ENCODE data around the gene ASF1B. TPM values are rescaled to one million over a fixed set of nuclear protein-coding genes. Genes with fewer than 3 reads are reported as not detected.

The ASF1B gene
- total RNA-seq, 1 donor from 2014 or later: 16.4 TPM

DNA sequence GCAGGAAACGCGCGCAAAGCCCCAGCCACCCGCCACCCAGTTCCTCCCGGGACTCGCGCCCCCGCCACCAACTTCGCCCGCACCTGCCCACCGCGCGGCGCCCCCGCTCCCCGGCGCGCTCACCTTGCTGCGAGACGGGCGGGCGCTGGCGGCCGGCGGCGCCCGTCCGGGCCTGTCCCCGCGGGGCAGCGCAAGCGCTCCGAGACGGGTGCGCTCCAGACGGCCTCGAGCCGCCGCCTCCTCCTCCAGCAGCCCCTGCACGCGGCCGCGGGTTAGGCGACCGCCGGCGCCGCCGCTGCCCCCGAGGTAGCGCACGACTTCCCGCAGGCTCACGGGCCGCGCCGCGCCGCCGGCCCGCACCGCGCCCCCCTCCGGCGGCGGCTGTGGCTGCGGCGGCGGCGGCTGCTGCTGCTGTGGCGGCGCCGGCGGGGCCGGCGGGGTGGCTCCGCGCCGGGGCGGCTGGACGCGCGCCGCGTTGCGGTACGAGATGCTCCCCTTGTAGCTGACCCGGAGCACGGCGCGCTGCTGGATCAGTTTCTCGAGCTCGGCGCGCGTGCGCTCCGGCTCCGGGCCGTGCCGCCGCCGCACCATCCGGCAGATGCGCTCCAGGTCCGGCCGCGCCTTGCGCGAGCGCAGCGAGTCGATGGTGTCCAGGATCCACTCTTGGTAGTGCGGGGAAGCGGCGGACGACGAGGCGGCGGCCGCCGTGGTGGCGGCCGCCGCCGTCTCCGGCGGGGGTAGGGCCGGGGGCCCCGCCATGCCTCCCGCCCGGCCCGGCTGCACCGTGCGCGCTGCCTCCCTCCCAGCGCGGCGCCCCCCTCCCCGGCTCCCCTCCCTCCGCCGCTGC lies 46.5 kb downstream of the ASF1B start:
- peaks cover 49% of the 10 kb centered on the region for H3K27me3 ChIP-seq
- Mint-ChIP-seq H3K27me3 (ENCODE audit: insufficient read depth, low read depth) (peaks cover 9% of the 10 kb centered on the region), H3K27ac (no peak overlapping the region), H3K4me3 (peak overlapping the region; percentile 86), H3K9me3 (peaks cover 17% of the 10 kb centered on the region), H3K36me3 (peaks cover 27% of the 10 kb centered on the region), H3K4me1 (peaks cover 16% of the 10 kb centered on the region)
- peaks cover 20% of the 10 kb centered on the region for H4K20me1 ChIP-seq (ENCODE audit: low read depth)
- H3K9me3 ChIP-seq (ENCODE audit: low read depth): peaks cover 7% of the 10 kb centered on the region
- peak overlapping the region; percentile 72 for H3K4me2 ChIP-seq
- H3K4me3 ChIP-seq: peak overlapping the region; percentile 70
- H3K27ac ChIP-seq: no peak overlapping the region
- H3F3A ChIP-seq (ENCODE audit: low read depth): peaks cover 60% of the 10 kb centered on the region
- no peak overlapping the region for H2AFZ ChIP-seq (replicated peaks)
- H3K9ac ChIP-seq: no peak overlapping the region
- peak; percentile 90 for DNase-seq (ENCODE audit: low spot score)
- TF ChIP-seq, protein P1, sequence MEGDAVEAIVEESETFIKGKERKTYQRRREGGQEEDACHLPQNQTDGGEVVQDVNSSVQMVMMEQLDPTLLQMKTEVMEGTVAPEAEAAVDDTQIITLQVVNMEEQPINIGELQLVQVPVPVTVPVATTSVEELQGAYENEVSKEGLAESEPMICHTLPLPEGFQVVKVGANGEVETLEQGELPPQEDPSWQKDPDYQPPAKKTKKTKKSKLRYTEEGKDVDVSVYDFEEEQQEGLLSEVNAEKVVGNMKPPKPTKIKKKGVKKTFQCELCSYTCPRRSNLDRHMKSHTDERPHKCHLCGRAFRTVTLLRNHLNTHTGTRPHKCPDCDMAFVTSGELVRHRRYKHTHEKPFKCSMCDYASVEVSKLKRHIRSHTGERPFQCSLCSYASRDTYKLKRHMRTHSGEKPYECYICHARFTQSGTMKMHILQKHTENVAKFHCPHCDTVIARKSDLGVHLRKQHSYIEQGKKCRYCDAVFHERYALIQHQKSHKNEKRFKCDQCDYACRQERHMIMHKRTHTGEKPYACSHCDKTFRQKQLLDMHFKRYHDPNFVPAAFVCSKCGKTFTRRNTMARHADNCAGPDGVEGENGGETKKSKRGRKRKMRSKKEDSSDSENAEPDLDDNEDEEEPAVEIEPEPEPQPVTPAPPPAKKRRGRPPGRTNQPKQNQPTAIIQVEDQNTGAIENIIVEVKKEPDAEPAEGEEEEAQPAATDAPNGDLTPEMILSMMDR (IDR thresholded peaks at IDR 0.05): no peak
- TF ChIP-seq EZH2phosphoT487 (IDR thresholded peaks at IDR 0.05) (no peak), EZH2 (IDR thresholded peaks at IDR 0.05) (no peak)
- peaks cover 15% of the 10 kb centered on the region for H3K4me1 ChIP-seq
- H3K79me2 ChIP-seq (ENCODE audit: low read depth): no peaks in the 10 kb centered on the region
- H3K36me3 ChIP-seq: no peaks in the 10 kb centered on the region

DNA sequence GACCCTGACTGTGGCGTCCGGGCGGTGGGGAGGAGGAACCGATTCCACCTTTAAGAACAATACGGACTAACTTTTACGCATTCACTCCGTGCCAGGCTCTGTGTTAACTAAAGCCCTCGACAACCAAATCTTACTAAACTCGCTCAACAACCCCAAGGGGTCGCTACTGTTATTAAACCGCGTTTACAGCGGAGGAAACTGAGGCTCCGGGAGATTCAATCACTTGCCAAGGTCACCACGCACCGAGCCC lies 47.1 kb downstream of the ASF1B start:
- no peak overlapping the region for H3K27ac ChIP-seq

DNA sequence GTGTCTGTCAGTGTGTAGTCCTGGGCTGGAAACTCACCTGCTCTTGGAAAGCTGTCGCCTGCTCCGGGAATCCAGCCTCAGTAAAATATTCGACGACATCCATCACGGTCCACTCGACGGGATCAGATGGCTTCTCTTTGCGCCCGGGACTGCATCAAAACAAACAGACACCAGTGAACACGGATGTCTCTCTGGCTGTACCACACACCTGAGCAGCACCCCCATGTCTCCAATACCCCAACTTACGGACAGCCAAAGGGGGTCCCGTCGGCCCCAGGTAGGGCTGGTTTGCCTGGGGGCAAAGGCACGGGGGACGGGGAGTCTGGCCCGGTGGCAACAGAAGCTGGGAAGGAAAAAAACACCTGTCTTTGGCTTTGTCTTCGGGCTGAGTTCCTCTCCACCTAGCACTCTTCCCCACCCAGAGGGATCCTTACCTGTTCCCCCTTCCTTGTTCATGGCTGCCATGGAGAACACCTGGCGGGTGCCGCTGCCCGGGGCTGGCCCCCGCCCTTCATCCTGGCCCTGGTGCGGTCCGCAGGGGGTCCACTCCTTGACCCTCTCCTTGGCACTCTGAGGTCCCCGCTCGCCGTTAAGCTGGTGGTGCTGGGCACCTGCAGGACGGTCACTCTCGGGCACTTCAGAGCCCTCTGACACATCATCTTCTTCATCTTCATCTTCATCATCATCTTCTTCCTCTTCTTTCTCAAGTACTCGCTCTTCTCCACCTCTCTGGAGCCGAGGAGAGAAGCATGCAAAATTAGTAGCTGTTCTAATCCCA lies 47.6 kb downstream of the ASF1B start:
- Mint-ChIP-seq H3K4me1 (peaks cover 16% of the 10 kb centered on the region), H3K9me3 (peaks cover 8% of the 10 kb centered on the region), H3K27me3 (ENCODE audit: insufficient read depth, low read depth) (peaks cover 9% of the 10 kb centered on the region), H3K27ac (no peak overlapping the region), H3K36me3 (peaks cover 22% of the 10 kb centered on the region), H3K4me3 (peak overlapping the region; percentile 86)
- Histone ChIP-seq H3F3A (ENCODE audit: low read depth) (peaks cover 62% of the 10 kb centered on the region), H3K36me3 (no peaks in the 10 kb centered on the region), H3K27me3 (peaks cover 60% of the 10 kb centered on the region), H3K79me2 (ENCODE audit: low read depth) (no peaks in the 10 kb centered on the region), H3K4me3 (peak overlapping the region; percentile 70), H3K9ac (no peak overlapping the region), H3K4me2 (peak overlapping the region; percentile 72), H3K27ac (no peak overlapping the region), H4K20me1 (ENCODE audit: low read depth) (peaks cover 20% of the 10 kb centered on the region), H3K9me3 (ENCODE audit: low read depth) (peaks cover 7% of the 10 kb centered on the region), H3K4me1 (peaks cover 15% of the 10 kb centered on the region), H2AFZ (replicated peaks) (no peak overlapping the region)
- DNase-seq (ENCODE audit: low spot score): no peak
- TF ChIP-seq EZH2phosphoT487 (IDR thresholded peaks at IDR 0.05): no peak
- TF ChIP-seq, protein P1 (IDR thresholded peaks at IDR 0.05): no peak

More for the DNA sequence above, 47.1 kb downstream of the ASF1B start:
- Mint-ChIP-seq H3K27ac (no peak overlapping the region), H3K9me3 (peaks cover 13% of the 10 kb centered on the region), H3K4me3 (peak overlapping the region; percentile 86), H3K27me3 (ENCODE audit: insufficient read depth, low read depth) (peaks cover 9% of the 10 kb centered on the region), H3K36me3 (peaks cover 22% of the 10 kb centered on the region), H3K4me1 (peaks cover 16% of the 10 kb centered on the region)
- Histone ChIP-seq H3K79me2 (ENCODE audit: low read depth) (no peaks in the 10 kb centered on the region), H3K9me3 (ENCODE audit: low read depth) (peaks cover 7% of the 10 kb centered on the region), H3K27me3 (peaks cover 55% of the 10 kb centered on the region), H2AFZ (replicated peaks) (no peak overlapping the region), H4K20me1 (ENCODE audit: low read depth) (peaks cover 20% of the 10 kb centered on the region), H3K9ac (no peak overlapping the region), H3K4me3 (peak overlapping the region; percentile 70), H3F3A (ENCODE audit: low read depth) (peaks cover 62% of the 10 kb centered on the region), H3K36me3 (no peaks in the 10 kb centered on the region), H3K4me2 (peak overlapping the region; percentile 72), H3K4me1 (peaks cover 15% of the 10 kb centered on the region)
- peak; percentile 59 for DNase-seq (ENCODE audit: low spot score)
- TF ChIP-seq EZH2 (IDR thresholded peaks at IDR 0.05): no peak
- no peak for TF ChIP-seq EZH2phosphoT487 (IDR thresholded peaks at IDR 0.05)
- TF ChIP-seq, protein P1 (IDR thresholded peaks at IDR 0.05): peak; percentile 47
